GM18526 (cell line): ENCODE results near the gene KLHL25.

ENCODE experiments used
- POLR2A ChIP-seq: IDR thresholded peaks from 3 replicates; pipeline ENCODE4 v1.6.1; 2011; ENCODE audit not compliant: insufficient read length; ENCODE audit errors: extremely low read depth

The KLHL25 gene

DNA sequence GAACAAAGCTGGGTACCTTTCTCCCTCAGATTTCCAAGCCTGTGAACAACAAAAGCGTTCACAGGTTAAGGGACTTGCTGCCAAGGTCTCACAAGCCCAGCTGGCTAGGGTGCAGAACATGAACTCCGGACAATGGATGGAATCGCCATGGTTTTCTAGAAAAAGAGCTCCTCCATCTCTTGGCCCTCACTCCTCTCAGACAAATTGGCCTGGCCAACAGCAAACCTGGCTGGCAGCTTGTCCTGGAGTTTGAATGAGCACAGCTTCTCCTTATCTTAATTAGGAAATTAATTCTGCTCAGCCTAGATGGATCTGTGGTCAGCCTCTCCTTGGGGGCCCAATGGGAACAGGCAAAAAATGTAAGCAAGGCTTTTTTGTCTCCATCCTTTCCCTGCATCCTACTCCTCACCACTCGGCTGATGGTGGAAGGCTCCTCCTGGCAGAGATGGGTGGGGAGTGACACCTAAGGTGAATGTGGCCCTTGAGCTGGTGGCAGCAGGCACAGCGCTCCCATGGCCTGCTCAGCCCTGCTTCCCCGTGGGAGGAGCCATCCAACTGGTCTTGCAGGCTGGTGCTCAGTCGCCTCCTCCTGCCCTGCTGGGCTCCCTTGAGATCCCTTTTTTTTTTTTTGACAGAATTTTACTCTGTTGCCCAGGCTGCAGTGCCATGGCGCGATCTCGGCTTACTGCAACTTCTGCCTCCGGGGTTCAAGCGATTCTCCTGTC lies 5.8 kb downstream of the KLHL25 start:
- TF ChIP-seq POLR2A = no peak

DNA sequence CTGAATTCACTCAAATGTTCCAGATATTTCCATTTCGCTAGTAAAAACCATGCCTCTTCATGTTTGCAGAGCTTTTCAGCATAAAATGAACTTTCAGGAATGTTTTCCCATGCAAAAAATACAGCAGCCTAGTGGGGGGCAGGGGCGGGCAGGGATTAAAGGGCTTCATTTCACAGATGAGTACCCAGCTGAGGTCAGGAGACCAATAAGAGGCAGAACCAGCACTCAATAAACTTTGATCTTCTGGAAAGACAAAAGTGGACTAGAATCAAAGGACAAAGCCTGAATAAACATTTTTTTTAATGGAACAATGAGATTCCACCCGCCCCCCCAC lies 8.0 kb downstream of the KLHL25 start:
- TF ChIP-seq POLR2A = no peak

DNA sequence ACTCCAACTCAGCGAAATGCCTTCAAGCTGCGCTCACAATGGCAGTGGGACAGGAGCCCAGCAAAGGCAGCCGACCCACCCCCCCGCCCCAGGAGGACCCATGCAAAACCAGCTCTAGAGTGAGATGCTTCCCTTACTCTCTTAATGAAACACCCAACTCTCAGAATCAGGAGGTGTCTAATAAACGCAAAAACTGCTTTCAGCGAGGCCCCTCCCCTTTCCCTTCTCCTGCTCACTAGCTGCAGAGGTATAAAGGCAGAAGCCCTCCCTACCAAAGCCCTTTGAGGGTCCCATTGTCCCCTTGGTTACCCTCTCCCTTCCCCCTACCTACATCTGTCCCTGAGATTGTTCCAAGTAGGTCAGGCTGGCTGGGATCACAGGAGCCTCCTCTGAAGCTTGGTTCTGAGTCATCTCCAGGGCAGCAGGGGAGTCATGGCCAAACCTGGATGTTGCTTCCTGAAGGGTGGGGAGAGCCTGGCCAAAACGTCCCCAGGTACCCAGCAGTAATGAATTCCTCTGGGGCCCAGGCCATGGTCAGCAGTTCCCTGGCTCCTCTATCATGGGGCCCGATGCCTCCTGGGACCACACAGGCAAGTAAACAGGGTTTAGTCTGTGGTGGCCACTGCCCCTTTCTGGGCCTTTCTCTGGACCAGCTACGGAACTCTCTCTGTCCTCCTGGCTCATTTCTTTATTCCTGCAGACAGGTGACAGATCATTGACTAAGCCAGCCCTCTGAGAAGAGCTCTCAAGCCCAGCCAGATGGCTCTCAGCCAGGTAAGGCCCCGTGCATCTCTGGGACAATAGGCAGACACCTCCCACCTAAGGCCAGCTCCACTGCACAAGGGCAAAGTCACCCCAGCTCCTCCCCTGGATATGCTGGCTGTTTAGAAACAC lies 8.6 kb downstream of the KLHL25 start:
- TF ChIP-seq POLR2A = no peak

DNA sequence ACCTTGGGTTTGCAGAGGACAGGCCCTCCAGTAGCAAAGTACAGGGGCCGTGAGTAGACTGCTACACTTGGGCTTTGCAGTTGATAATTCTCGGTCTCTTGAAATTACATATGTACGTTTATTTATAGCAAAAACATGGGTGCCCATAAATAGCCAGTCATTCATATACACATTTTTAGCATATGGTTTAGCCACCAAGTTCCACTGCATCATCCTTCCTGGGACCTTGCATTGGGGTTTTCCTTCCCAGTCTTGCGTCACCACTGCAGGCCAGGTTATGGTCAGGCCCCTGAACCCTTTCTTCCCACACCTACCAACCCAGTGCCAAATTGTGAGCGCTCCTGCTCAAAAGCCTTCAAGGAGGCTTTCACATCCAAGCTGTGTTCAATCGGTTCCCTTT lies 12.7 kb downstream of the KLHL25 start:
- no peak for TF ChIP-seq POLR2A

DNA sequence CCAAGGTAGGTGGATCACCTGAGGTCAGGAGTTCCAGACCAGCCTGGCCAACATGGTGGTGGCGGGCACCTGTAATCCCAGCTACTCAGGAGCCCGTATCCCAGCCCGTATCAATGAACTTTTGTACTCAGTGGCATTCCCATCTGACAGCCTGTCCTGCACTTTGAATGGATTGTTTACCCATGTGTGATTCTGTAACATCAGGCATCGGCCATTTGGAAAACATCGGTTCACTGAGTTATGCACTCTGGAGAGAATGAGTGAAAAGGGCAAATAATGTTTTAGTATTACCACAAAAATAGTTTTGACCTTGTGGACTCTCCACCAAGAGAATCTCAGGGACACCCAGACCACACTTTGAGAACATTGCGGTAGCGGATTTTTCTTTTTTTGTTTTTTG lies 13.6 kb downstream of the KLHL25 start:
- TF ChIP-seq POLR2A = no peak

DNA sequence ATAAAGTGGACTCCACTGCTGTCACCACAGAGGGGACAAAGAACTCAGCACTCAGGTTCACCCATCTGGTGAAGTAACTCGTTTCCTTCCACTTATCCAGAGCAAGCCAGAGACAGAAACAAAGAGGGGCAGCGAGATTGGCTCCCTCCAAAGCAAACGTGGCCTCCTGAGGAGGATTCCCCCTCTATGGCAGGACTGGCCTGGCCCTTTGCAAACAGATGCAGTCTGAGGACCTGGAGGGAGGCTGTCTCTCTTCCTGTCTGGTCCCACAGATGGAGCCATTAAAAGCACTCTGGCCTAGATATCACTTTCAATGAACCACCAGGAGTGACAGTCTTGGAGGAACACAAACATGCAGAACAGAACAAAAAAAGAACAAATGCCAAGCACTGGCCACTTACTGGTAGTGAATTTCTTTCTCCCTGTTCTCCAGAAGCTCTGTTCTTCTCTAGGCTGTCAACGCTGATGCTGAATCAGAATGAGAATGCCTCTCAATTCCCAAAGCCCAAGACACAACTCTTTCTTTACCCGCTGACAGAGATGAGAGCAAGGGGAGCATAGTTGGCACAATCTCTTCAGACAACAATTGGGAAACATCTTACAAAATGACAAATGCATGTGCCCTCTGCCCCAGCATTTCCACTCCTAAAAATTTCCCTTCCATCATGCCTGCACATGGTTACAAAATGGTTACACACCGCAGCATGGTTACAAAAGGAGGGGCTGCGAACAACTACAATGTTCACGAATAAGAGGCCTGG lies 14.3 kb downstream of the KLHL25 start:
- no peak for TF ChIP-seq POLR2A

DNA sequence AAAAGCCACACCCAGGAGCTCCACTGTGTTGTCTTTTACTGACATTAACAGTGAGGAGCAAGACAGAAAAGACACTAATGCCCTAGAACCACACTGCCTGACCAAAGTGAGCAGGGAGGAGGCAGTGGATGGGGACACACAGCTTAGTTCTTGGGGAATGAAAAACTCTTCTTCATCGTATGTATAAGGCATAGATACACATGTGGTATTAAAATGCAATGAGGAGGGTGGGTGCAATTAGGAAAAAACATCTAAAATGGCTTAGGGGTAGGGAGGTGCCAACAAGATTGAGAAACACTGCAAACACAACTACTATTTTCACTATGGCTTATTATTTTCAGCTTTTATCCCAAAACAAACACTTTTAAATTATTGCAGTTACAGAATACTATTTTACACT lies 15.5 kb downstream of the KLHL25 start:
- TF ChIP-seq POLR2A = no peak

DNA sequence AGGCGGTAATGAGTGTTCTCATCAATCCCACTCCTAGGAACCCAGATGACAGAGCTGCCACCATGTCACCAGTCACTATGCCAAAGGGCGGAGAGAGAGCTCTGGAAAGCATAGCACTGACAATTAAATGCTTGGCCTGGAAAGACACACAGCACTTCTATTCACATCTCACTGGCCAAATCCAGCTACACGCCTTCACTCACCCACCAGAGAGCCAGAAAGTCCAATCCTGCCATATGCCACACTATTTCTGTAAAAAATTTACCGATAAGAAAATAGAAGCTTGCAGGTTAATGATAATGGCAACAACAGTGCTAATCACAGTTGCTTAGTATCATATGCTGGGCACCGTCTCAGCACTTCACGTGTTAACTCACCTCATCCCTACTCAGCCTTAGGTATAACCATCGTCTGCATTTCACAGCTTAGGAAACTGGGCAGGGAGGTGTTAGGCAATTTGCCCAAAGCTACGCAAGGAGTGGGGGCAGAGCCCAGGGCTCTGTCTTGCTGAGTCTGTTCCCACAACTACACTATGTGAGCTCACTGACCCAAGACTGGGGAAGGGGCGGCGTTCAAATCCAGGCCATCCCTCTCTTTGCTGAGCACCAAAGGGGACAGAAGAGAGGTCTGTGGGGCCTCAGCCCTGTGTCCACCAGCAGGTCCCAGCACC lies 16.5 kb downstream of the KLHL25 start:
- TF ChIP-seq POLR2A = no peak

DNA sequence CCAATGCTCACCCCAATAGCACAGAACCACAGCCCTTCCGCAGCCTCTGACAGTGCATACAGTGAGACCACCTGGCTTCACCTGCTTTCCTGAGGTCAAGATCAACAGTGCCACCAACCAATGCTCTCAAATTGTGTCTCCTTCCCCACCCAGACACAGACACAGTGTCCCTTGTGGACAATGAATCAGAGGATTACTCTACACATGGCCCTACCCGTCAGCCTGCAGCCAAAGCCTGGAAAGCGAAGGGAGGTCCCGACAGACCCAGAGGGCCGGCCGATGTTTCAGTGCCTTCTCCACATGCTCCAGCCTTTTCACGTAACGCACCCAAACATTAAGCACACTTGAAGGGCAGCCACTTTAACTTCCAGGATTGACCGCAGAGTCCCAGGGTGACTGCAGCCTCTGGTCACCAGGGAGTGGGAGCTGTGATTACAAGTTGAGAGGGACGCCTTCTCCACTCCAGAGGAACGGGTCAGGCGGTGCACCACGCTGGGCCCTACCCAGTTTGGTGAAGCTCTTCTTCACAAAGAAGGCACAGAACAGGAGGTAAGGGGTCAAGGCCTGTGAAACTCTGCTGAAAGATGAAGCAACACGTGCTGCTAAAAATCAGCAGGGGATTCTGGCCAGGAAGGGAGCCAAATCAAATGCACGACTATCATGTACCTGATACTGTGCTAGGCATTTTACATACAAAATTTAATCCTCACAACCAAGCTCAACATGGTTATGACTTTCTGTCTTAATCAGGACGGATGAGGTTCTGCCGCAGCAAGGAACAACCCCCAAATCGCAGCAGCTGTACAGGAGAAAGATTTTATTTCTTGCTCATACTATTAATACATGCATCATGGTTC lies 17.2 kb downstream of the KLHL25 start:
- TF ChIP-seq POLR2A = no peak

DNA sequence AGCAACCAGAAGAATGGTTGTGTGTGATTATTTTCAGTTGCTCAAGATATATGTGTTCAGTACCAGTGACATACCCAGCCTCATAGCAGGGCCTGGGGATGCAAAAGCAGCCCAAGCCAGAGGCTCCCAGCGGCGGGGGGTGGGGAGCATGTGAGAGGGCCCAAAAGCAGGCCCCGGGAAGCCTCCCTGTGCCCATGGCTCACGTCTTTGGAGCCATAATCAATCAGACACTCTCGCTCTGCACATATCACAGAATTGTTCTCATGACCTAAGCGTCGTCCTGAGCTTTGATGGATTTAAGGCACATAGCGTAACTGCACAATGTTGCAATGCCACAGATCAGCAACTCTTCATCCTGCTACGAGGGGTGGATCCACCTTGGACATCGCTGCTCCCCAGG lies 20.8 kb downstream of the KLHL25 start:
- no peak for TF ChIP-seq POLR2A

DNA sequence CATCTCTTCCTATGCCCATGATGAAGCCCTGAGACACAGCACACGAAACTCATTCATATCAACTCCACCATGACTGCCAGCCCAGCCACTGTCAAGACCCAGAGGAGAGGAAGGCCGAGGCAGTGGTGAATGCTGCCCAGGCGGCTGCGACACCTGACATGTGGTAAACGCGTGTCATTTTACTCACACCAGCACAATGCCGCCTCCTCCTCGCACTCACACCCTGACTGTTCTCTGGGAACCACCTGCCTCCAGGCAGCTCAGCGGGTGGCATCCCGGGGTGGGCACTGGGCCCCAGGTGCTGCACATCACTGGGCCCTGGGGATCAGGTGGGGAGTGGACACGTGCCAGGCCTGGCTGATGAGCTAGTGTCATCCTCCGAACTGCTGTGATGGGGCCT lies 21.5 kb downstream of the KLHL25 start:
- TF ChIP-seq POLR2A = no peak

DNA sequence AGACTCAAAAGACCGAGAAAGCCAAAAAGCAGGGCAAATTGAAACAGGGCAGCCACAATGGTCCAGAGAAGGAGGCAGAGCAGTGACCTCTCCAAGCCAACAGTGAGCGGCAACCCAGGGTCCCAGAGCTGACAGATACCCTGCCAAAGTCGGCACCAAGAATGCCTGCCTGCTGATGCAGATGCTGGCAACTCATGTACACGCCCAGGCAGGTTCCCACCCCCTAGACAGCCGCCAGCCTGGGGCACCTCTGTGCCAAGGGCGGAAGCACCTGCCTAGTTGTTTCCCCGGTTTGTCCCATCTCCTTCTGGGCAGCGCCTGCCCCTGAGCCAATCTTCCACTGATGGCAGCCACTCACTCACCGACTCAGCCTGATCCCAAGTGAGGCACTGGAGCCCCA lies 22.1 kb downstream of the KLHL25 start:
- TF ChIP-seq POLR2A = no peak

DNA sequence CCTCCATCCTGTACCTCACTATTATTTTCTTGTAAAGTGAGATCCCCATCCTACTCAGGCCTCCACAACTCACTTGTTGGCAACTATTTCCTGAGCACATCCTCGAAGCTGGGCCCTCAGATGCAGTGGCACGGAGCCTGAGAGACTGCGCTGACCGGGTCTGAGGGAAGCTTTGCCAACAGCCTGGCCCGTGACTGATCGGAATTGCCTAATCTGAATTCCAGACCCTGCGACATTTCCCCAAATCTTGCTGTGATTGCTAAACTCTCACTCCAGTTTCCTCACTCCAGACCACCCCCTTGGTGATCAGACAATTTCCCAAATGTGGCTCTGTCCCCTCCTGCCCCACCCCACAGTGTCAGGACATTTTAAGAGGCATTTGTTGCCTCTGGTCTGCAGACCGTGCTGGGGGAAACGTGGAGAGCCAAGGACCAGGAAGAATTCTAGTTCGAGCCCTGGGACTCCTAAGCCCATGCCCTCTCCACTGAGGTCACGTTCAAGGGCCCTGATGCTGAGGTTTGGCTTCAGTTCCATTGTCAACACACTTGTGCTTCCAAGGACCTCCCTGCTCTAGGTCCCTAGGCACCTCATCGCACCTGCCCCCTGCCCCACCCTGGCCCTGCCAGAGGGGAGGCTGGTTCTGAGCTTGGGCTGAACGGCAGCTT lies 22.8 kb downstream of the KLHL25 start:
- no peak for TF ChIP-seq POLR2A

DNA sequence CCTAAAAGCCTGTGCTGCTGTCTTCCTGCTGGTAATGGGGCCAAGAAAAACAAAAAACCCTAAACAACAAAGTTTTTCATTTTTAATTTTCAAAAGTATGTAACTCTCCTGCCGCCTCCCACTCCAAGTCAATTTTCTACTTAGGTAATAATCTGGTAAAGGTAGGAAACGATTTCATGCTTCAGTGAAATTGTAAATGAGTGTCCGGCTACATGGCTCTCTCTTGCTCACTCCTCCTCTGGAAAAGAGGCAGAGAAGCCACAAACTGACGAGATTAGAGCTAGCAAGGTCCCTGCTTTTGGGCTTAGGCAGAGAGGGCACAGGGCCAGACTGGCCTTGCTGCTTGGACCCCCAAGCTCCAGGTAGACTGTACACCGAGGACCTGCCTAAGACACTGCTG lies 23.5 kb downstream of the KLHL25 start:
- TF ChIP-seq POLR2A = no peak
